Peyer's patch (tissue), 4 donors: ENCODE data around the gene ANGPTL2.
"Not testable (repeated sequence)": the region's sequence is repeated elsewhere in the genome, so short reads cannot be mapped to it uniquely, and the experiment has no call there.

Experiments used
- CTCF ChIP-seq, 6 experiments: fragments of 450-650 bp in 4 of 6; fragments of 200-600 bp in 2 of 6; sonication (generic) in 1 of 6; IDR thresholded peaks; one replicate each; pipeline ENCODE4 v1.5.1; 2017 to 2019; ENCODE audit warnings: antibody characterized with exemption in 6 of 6, mild to moderate bottlenecking in 3 of 6, moderate library complexity in 1 of 6
- POLR2A ChIP-seq, 2 donors: fragments of 450-650 bp; IDR thresholded peaks; one replicate each; pipeline ENCODE4 v1.5.1; 2017; ENCODE audit warnings: antibody characterized with exemption in 2 of 2, mild to moderate bottlenecking in 2 of 2, moderate library complexity in 2 of 2

DNA sequence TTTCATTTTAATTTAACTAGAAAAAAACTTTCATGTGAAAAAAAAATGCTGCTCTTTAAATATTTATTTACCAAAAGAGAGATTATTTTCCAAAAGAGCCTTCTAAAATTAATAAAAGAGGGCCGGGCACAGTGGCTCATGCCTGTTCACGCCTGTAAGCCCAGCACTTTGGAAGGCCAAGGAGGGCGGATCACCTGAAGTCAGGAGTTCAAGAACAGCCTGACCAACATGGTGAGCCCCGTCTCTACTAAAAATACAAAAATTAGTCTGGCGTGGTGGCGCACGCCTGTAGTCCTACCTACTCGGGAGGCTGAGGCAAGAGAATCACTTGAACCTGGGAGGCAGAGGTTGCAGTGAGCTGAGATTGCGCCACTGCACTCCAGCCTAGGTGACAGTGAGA, 48.9 kb upstream of the ANGPTL2 start:
- TF ChIP-seq CTCF, POLR2A (IDR thresholded peaks at IDR 0.05): not testable (repeated sequence)
